ENCODE data around the gene ADAMTS7. TPM values are rescaled to one million over a fixed set of nuclear protein-coding genes. Genes with fewer than 3 reads are reported as not detected.
"Not testable (repeated sequence)": the region's sequence is repeated elsewhere in the genome, so short reads cannot be mapped to it uniquely, and the experiment has no call there.

ADAMTS7 gene
- total and polyA plus RNA-seq, 2 donors = 0.47 to 0.94 TPM

- Histone ChIP-seq H3K4me3 (ENCODE audit: low read length in 2 of 2) (no peak overlapping the region), H3K27ac (ENCODE audit: low read depth in 1 of 2, low read length in 1 of 2) (no peak overlapping the region), H3K27me3 (ENCODE audit: control insufficient read depth in 2 of 2, insufficient read depth in 1 of 2, low read length in 1 of 2) (peaks cover 0 to 7% of the 10 kb centered on the region in 2 donors), H3K4me1 (ENCODE audit: control insufficient read depth in 2 of 2, insufficient read depth in 2 of 2, low read length in 2 of 2) (no peaks in the 10 kb centered on the region), H3K9me3 (ENCODE audit: control insufficient read depth in 2 of 2, insufficient read depth in 1 of 2, low read length in 1 of 2) (no peaks in the 10 kb centered on the region), H3K36me3 (ENCODE audit: control insufficient read depth in 2 of 2, insufficient read depth in 2 of 2, low read length in 1 of 2) (no peaks in the 10 kb centered on the region)
- 94% methylated on average over 8 of the region's 8 CpGs for WGBS
- DNase-seq (ENCODE audit: low read depth in 6 of 9, low spot score in 9 of 9) = no peak
Observed at GRCh38 chr15:78734451-78735064, 76.7 kb downstream of the ADAMTS7 start.

DNA sequence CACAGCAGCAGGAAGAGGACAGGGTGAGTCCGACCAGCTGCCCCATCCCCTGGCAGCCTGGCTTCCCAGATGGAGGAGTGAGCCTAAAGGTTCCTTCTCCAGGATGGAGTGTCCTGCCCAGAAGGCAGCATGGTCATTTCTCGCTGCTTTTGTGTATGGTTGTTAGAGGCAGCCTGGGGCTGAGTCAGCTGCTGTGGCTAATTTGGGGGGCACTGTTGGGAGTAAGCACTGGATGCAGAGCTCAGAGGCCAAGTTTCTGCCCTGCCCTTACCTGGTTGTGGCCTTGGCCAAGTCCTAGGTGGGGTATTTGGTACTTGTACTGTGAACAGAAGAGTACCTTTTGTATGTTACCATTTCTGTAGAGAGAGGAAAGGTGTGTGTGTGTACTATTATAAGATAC, 78.6 kb downstream of the ADAMTS7 start:
- 96% methylated on average over 2 of the region's 2 CpGs for WGBS

DNA sequence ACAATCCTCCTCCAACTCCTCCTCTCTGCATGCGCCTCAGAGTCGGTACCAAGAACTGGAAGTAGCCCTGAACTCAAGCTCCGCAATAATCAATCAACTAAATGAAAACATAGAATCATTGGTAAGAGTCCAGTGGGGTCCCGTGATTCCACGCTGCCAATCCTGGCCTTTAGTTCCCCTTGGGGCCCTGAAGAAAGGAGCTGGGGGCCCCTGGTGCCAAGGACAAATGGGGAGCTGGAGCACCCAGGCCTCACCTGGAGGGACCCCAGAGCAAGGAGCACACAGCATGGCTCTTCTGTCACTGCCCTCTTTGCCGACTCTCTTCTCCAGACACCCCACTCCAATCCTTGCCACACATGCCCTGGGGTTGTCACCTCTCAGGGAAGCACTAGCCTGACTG, 80.3 kb downstream of the ADAMTS7 start:
- H3K4me1 ChIP-seq (ENCODE audit: control insufficient read depth in 2 of 2, insufficient read depth in 2 of 2, low read length in 2 of 2) = no peaks in the 10 kb centered on the region
- H3K9me3 ChIP-seq (ENCODE audit: control insufficient read depth in 2 of 2, insufficient read depth in 1 of 2, low read length in 1 of 2) = no peaks in the 10 kb centered on the region
- DNase-seq (ENCODE audit: low read depth in 6 of 9, low spot score in 9 of 9) = no peak
- H3K36me3 ChIP-seq (ENCODE audit: control insufficient read depth in 2 of 2, insufficient read depth in 2 of 2, low read length in 1 of 2) = no peaks in the 10 kb centered on the region
- 97% methylated on average over 6 of the region's 6 CpGs for WGBS
- no peak overlapping the region for H3K4me3 ChIP-seq (ENCODE audit: low read length in 2 of 2)
- no peak overlapping the region for H3K27ac ChIP-seq (ENCODE audit: low read depth in 1 of 2, low read length in 1 of 2)
- peaks cover 0 to 7% of the 10 kb centered on the region in 2 donors for H3K27me3 ChIP-seq (ENCODE audit: control insufficient read depth in 2 of 2, insufficient read depth in 1 of 2, low read length in 1 of 2)

More for the DNA sequence above, 78.6 kb downstream of the ADAMTS7 start:
- peaks cover 0 to 7% of the 10 kb centered on the region in 2 donors for H3K27me3 ChIP-seq (ENCODE audit: control insufficient read depth in 2 of 2, insufficient read depth in 1 of 2, low read length in 1 of 2)
- H3K36me3 ChIP-seq (ENCODE audit: control insufficient read depth in 2 of 2, insufficient read depth in 2 of 2, low read length in 1 of 2) = no peaks in the 10 kb centered on the region
- no peak overlapping the region for H3K27ac ChIP-seq (ENCODE audit: low read depth in 1 of 2, low read length in 1 of 2)
- no peak overlapping the region for H3K4me3 ChIP-seq (ENCODE audit: low read length in 2 of 2)
- no peaks in the 10 kb centered on the region for H3K4me1 ChIP-seq (ENCODE audit: control insufficient read depth in 2 of 2, insufficient read depth in 2 of 2, low read length in 2 of 2)
- no peaks in the 10 kb centered on the region for H3K9me3 ChIP-seq (ENCODE audit: control insufficient read depth in 2 of 2, insufficient read depth in 1 of 2, low read length in 1 of 2)
- no peak for DNase-seq (ENCODE audit: low read depth in 6 of 9, low spot score in 9 of 9)

DNA sequence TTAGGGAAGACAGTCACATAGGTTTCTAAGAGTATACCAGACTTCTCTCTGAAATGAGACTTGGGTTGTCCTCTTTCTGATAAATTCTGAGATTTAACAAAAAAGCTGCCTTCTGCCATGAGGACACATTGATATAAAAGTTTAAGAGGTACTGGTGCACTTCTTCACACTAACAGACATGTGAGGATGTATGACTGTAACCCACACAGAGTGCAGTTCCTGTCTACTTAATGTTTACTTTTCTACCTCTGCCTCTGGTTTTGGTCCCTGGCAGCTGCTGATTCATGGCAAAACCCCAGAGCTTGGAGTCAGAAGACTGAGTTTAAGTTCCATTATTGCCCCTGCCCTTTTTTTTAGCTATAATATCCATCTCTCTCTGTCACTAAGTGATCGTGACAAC, 82.8 kb downstream of the ADAMTS7 start:
- H3K27ac ChIP-seq (ENCODE audit: low read depth in 1 of 2, low read length in 1 of 2); H3K4me3 ChIP-seq (ENCODE audit: low read length in 2 of 2); H3K36me3 ChIP-seq (ENCODE audit: control insufficient read depth in 2 of 2, insufficient read depth in 2 of 2, low read length in 1 of 2); H3K27me3 ChIP-seq (ENCODE audit: control insufficient read depth in 2 of 2, insufficient read depth in 1 of 2, low read length in 1 of 2); H3K4me1 ChIP-seq (ENCODE audit: control insufficient read depth in 2 of 2, insufficient read depth in 2 of 2, low read length in 2 of 2); DNase-seq (ENCODE audit: low read depth in 6 of 9, low spot score in 9 of 9); H3K9me3 ChIP-seq (ENCODE audit: control insufficient read depth in 2 of 2, insufficient read depth in 1 of 2, low read length in 1 of 2): not testable (repeated sequence)
- 25% methylated on average over 1 of the region's 1 CpG for WGBS

GRCh38 chr15:78727561-78727960, 83.7 kb downstream of the ADAMTS7 start:
- Histone ChIP-seq H3K4me3 (ENCODE audit: low read length in 2 of 2) (no peak overlapping the region), H3K4me1 (ENCODE audit: control insufficient read depth in 2 of 2, insufficient read depth in 2 of 2, low read length in 2 of 2) (no peaks in the 10 kb centered on the region), H3K36me3 (ENCODE audit: control insufficient read depth in 2 of 2, insufficient read depth in 2 of 2, low read length in 1 of 2) (no peaks in the 10 kb centered on the region), H3K27me3 (ENCODE audit: control insufficient read depth in 2 of 2, insufficient read depth in 1 of 2, low read length in 1 of 2) (no peaks in the 10 kb centered on the region), H3K9me3 (ENCODE audit: control insufficient read depth in 2 of 2, insufficient read depth in 1 of 2, low read length in 1 of 2) (no peaks in the 10 kb centered on the region), H3K27ac (ENCODE audit: low read depth in 1 of 2, low read length in 1 of 2) (no peak overlapping the region)
- DNase-seq (ENCODE audit: low read depth in 6 of 9, low spot score in 9 of 9) = no peak
- WGBS = 94% methylated on average over 5 of the region's 5 CpGs

GRCh38 chr15:78726870-78727551, 84.3 kb downstream of the ADAMTS7 start:
- H3K4me1 ChIP-seq (ENCODE audit: control insufficient read depth in 2 of 2, insufficient read depth in 2 of 2, low read length in 2 of 2) = no peaks in the 10 kb centered on the region
- peak in 1 of 9 donors; percentile 23 for DNase-seq (ENCODE audit: low read depth in 6 of 9, low spot score in 9 of 9)
- 95% methylated on average over 14 of the region's 14 CpGs for WGBS

GRCh38 chr15:78719819-78720450, 91.3 kb downstream of the ADAMTS7 start:
- not testable (repeated sequence) for H3K36me3 ChIP-seq (ENCODE audit: control insufficient read depth in 2 of 2, insufficient read depth in 2 of 2, low read length in 1 of 2); H3K9me3 ChIP-seq (ENCODE audit: control insufficient read depth in 2 of 2, insufficient read depth in 1 of 2, low read length in 1 of 2); DNase-seq (ENCODE audit: low read depth in 6 of 9, low spot score in 9 of 9); H3K4me1 ChIP-seq (ENCODE audit: control insufficient read depth in 2 of 2, insufficient read depth in 2 of 2, low read length in 2 of 2); H3K4me3 ChIP-seq (ENCODE audit: low read length in 2 of 2); H3K27ac ChIP-seq (ENCODE audit: low read depth in 1 of 2, low read length in 1 of 2); H3K27me3 ChIP-seq (ENCODE audit: control insufficient read depth in 2 of 2, insufficient read depth in 1 of 2, low read length in 1 of 2)
- WGBS = 79% methylated on average over 21 of the region's 21 CpGs

More at GRCh38 chr15:78726870-78727551, 84.3 kb downstream of the ADAMTS7 start:
- H3K27ac ChIP-seq (ENCODE audit: low read depth in 1 of 2, low read length in 1 of 2) = no peak overlapping the region
- H3K27me3 ChIP-seq (ENCODE audit: control insufficient read depth in 2 of 2, insufficient read depth in 1 of 2, low read length in 1 of 2) = no peaks in the 10 kb centered on the region
- H3K4me3 ChIP-seq (ENCODE audit: low read length in 2 of 2) = no peak overlapping the region
- no peaks in the 10 kb centered on the region for H3K9me3 ChIP-seq (ENCODE audit: control insufficient read depth in 2 of 2, insufficient read depth in 1 of 2, low read length in 1 of 2)
- no peaks in the 10 kb centered on the region for H3K36me3 ChIP-seq (ENCODE audit: control insufficient read depth in 2 of 2, insufficient read depth in 2 of 2, low read length in 1 of 2)

DNA sequence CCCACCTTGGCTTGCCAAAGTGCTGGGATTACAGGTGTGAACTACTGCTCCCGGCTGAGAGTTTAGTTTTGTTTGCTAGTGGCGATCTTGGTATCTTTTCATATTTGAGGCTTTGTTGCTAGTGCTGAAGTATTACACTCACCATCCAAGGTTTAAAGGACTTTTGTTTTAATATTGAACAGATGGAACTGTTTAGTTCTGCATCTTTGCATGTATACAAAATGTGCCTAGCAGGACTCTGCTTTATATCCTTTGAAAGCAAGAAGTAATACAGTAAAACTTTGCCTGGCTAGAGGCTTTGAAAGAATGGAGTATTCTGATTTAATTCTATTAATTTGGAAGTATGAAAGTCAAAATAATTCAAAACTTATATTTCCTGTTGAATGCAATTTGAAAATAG, 92.4 kb downstream of the ADAMTS7 start:
- H3K9me3 ChIP-seq (ENCODE audit: control insufficient read depth in 2 of 2, insufficient read depth in 1 of 2, low read length in 1 of 2) = no peaks in the 10 kb centered on the region
- H3K27ac ChIP-seq (ENCODE audit: low read depth in 1 of 2, low read length in 1 of 2) = no peak overlapping the region
- DNase-seq (ENCODE audit: low read depth in 6 of 9, low spot score in 9 of 9) = no peak
- peaks cover 0 to 4% of the 10 kb centered on the region in 2 donors for H3K27me3 ChIP-seq (ENCODE audit: control insufficient read depth in 2 of 2, insufficient read depth in 1 of 2, low read length in 1 of 2)
- WGBS = 98% methylated on average over 2 of the region's 2 CpGs
- H3K4me3 ChIP-seq (ENCODE audit: low read length in 2 of 2) = no peak overlapping the region
- no peaks in the 10 kb centered on the region for H3K36me3 ChIP-seq (ENCODE audit: control insufficient read depth in 2 of 2, insufficient read depth in 2 of 2, low read length in 1 of 2)
- H3K4me1 ChIP-seq (ENCODE audit: control insufficient read depth in 2 of 2, insufficient read depth in 2 of 2, low read length in 2 of 2) = no peaks in the 10 kb centered on the region

GRCh38 chr15:78717956-78718656, 93.2 kb downstream of the ADAMTS7 start:
- H3K4me3 ChIP-seq (ENCODE audit: low read length in 2 of 2) = no peak overlapping the region
- no peak overlapping the region for H3K27ac ChIP-seq (ENCODE audit: low read depth in 1 of 2, low read length in 1 of 2)
- no peak for DNase-seq (ENCODE audit: low read depth in 6 of 9, low spot score in 9 of 9)
- H3K9me3 ChIP-seq (ENCODE audit: control insufficient read depth in 2 of 2, insufficient read depth in 1 of 2, low read length in 1 of 2) = no peaks in the 10 kb centered on the region
- peaks cover 0 to 4% of the 10 kb centered on the region in 2 donors for H3K27me3 ChIP-seq (ENCODE audit: control insufficient read depth in 2 of 2, insufficient read depth in 1 of 2, low read length in 1 of 2)
- WGBS = 98% methylated on average over 2 of the region's 2 CpGs
- no peaks in the 10 kb centered on the region for H3K4me1 ChIP-seq (ENCODE audit: control insufficient read depth in 2 of 2, insufficient read depth in 2 of 2, low read length in 2 of 2)
- no peaks in the 10 kb centered on the region for H3K36me3 ChIP-seq (ENCODE audit: control insufficient read depth in 2 of 2, insufficient read depth in 2 of 2, low read length in 1 of 2)

All from thymus (tissue), 11 donors.